Jurkat, Clone E6-1 (cell line): Measurements from ENCODE around the gene MAGI3. TPM values are rescaled to one million over a fixed set of nuclear protein-coding genes. Genes with fewer than 3 reads are reported as not detected.
A peak's percentile ranks its signal among the peaks of the same experiment; 100 is the strongest.

Experiments used
- DNase-seq: peaks from one replicate; pipeline ENCODE4 v3.0.0-alpha.2; 2011; ENCODE audit warnings: low read depth, low spot score
- H3K4me3 ChIP-seq: 2 replicates; pipeline ENCODE4 v1.5.1; 2011; ENCODE audit warnings: mild to moderate bottlenecking, low read length, control low read depth, moderate library complexity
- polyA plus RNA-seq: library from polyadenylated mRNA; unstranded; fragments of >200 nt; gene quantifications from one replicate; pipeline ENCODE4 v1.2.1, GENCODE V29; 2012; ENCODE audit warnings: missing spikeins; ENCODE audit not compliant: insufficient read length, insufficient read depth

Gene MAGI3
- 5.8 TPM for polyA plus RNA-seq

- DNase-seq, result peak; percentile 93
- peak within 1 kb of the TSS; percentile 69 for H3K4me3 ChIP-seq
Observed at GRCh38 chr1:113389953-113390834, at the start of gene MAGI3. Gene MAGI3 (plus strand): TSS chr1:113390515. CDS start chr1:113391034, 519 bp downstream.

- DNase-seq, result no peak
- no peak overlapping the region for H3K4me3 ChIP-seq
Observed at GRCh38 chr1:113353580-113353979, 36.7 kb upstream of the MAGI3 start.

GRCh38 chr1:113363935-113364334 is 26.4 kb upstream of the MAGI3 start:
- no peak overlapping the region for H3K4me3 ChIP-seq
- no peak for DNase-seq

GRCh38 chr1:113369040-113369439 is 21.3 kb upstream of the MAGI3 start:
- peak; percentile 44 for DNase-seq
- no peak overlapping the region for H3K4me3 ChIP-seq

GRCh38 chr1:113369699-113370098 is 20.6 kb upstream of the MAGI3 start:
- no peak for DNase-seq
- no peak overlapping the region for H3K4me3 ChIP-seq

- DNase-seq, result no peak
- H3K4me3 ChIP-seq, result no peak overlapping the region
Observed at GRCh38 chr1:113370868-113371267, 19.4 kb upstream of the MAGI3 start.

GRCh38 chr1:113372546-113372945 is 17.8 kb upstream of the MAGI3 start:
- H3K4me3 ChIP-seq, result no peak overlapping the region
- no peak for DNase-seq

- DNase-seq, result no peak
- no peak overlapping the region for H3K4me3 ChIP-seq
Observed at GRCh38 chr1:113373644-113374043, 16.7 kb upstream of the MAGI3 start.

- no peak for DNase-seq
- H3K4me3 ChIP-seq, result no peak overlapping the region
Observed at GRCh38 chr1:113375878-113376277, 14.4 kb upstream of the MAGI3 start.

- no peak for DNase-seq
- H3K4me3 ChIP-seq, result no peak overlapping the region
Observed at GRCh38 chr1:113380075-113380474, 10.2 kb upstream of the MAGI3 start.

GRCh38 chr1:113388017-113388620 is 2.2 kb upstream of the MAGI3 start:
- no peak overlapping the region for H3K4me3 ChIP-seq
- DNase-seq, result no peak

- DNase-seq, result no peak
- peak overlapping the region; percentile 69 for H3K4me3 ChIP-seq
Observed at GRCh38 chr1:113388621-113389358, 1.5 kb upstream of the MAGI3 start.

GRCh38 chr1:113389359-113389952 is 859 bp upstream of the MAGI3 start:
- no peak for DNase-seq
- peak overlapping the region; percentile 69 for H3K4me3 ChIP-seq

GRCh38 chr1:113390871-113391648 is 745 bp downstream of the MAGI3 start:
- DNase-seq, result no peak
- H3K4me3 ChIP-seq, result peak overlapping the region; percentile 69

GRCh38 chr1:113391649-113392271 is 1.4 kb downstream of the MAGI3 start:
- no peak for DNase-seq
- peak overlapping the region; percentile 69 for H3K4me3 ChIP-seq

GRCh38 chr1:113392541-113393128 is 2.3 kb downstream of the MAGI3 start:
- no peak for DNase-seq
- no peak overlapping the region for H3K4me3 ChIP-seq

GRCh38 chr1:113394043-113394862 is 3.9 kb downstream of the MAGI3 start:
- no peak overlapping the region for H3K4me3 ChIP-seq
- DNase-seq, result no peak
